Measurements from ENCODE around the gene ALOXE3. TPM values are rescaled to one million over a fixed set of nuclear protein-coding genes. Genes with fewer than 3 reads are reported as not detected.

ALOXE3 gene
- total RNA-seq, 1 experiment from 2014 or later, result not detected

- CTCF ChIA-PET, result interaction anchor here (1.6 kb wide), 1 partner anchor 9 kb away, joined by 4 read pairs; no protein-coding TSS in a partner anchor
- intact Hi-C loops (cut with micrococcal nuclease; ENCODE audit: unreplicated experiment), result loop anchor here (5.0 kb wide), 1 partner anchor 33 kb away; the partner anchor contains the start of gene ALOXE3
- no peak overlapping the region for H3K4me3 Mint-ChIP-seq (ENCODE audit: low read depth, unreplicated experiment)
- peaks cover 67% of the 10 kb centered on the region for H3K27me3 Mint-ChIP-seq (ENCODE audit: unreplicated experiment)
- no peak for DNase-seq
- no peak for TF ChIP-seq CTCF (IDR thresholded peaks at IDR 0.05; ENCODE audit: unreplicated experiment)
- H3K27ac Mint-ChIP-seq (ENCODE audit: unreplicated experiment), result no peak overlapping the region
- BruUV-seq (replicated peaks), result no TSS peak
- H3K9me3 Mint-ChIP-seq (ENCODE audit: low read depth, unreplicated experiment), result no peaks in the 10 kb centered on the region
- no peaks in the 10 kb centered on the region for H3K4me1 Mint-ChIP-seq (ENCODE audit: low read depth, unreplicated experiment)
- H3K36me3 Mint-ChIP-seq (ENCODE audit: insufficient read depth, unreplicated experiment), result no peaks in the 10 kb centered on the region
These were observed 34.1 kb downstream of the ALOXE3 start for GRCh38 chr17:8084250-8084649.

- intact Hi-C loops (cut with micrococcal nuclease; ENCODE audit: unreplicated experiment), result loop anchor here (5.0 kb wide), 1 partner anchor 35 kb away; the partner anchor contains the start of gene ALOXE3
- no peak for TF ChIP-seq CTCF (IDR thresholded peaks at IDR 0.05; ENCODE audit: unreplicated experiment)
- no peak for DNase-seq
- Mint-ChIP-seq H3K36me3 (ENCODE audit: insufficient read depth, unreplicated experiment) (no peaks in the 10 kb centered on the region), H3K9me3 (ENCODE audit: low read depth, unreplicated experiment) (no peaks in the 10 kb centered on the region), H3K4me3 (ENCODE audit: low read depth, unreplicated experiment) (no peak overlapping the region), H3K27me3 (ENCODE audit: unreplicated experiment) (peaks cover 53% of the 10 kb centered on the region), H3K27ac (ENCODE audit: unreplicated experiment) (no peak overlapping the region), H3K4me1 (ENCODE audit: low read depth, unreplicated experiment) (no peaks in the 10 kb centered on the region)
- no TSS peak for BruUV-seq (replicated peaks)
- CTCF ChIA-PET, result no interaction called here
These were observed 36.0 kb downstream of the ALOXE3 start for GRCh38 chr17:8082292-8082691.

- no peak for DNase-seq
- TF ChIP-seq CTCF (IDR thresholded peaks at IDR 0.05; ENCODE audit: unreplicated experiment), result no peak
- BruUV-seq (replicated peaks), result no TSS peak
- intact Hi-C loops (cut with micrococcal nuclease; ENCODE audit: unreplicated experiment), result loop anchor here (5.0 kb wide), 1 partner anchor 35 kb away; the partner anchor contains the start of gene ALOXE3
- no peaks in the 10 kb centered on the region for H3K36me3 Mint-ChIP-seq (ENCODE audit: insufficient read depth, unreplicated experiment)
- H3K27me3 Mint-ChIP-seq (ENCODE audit: unreplicated experiment), result peaks cover 53% of the 10 kb centered on the region
- no peak overlapping the region for H3K27ac Mint-ChIP-seq (ENCODE audit: unreplicated experiment)
- CTCF ChIA-PET, result no interaction called here
- no peaks in the 10 kb centered on the region for H3K9me3 Mint-ChIP-seq (ENCODE audit: low read depth, unreplicated experiment)
- H3K4me3 Mint-ChIP-seq (ENCODE audit: low read depth, unreplicated experiment), result no peak overlapping the region
- no peaks in the 10 kb centered on the region for H3K4me1 Mint-ChIP-seq (ENCODE audit: low read depth, unreplicated experiment)
These were observed 36.4 kb downstream of the ALOXE3 start for GRCh38 chr17:8081876-8082275.

GRCh38 chr17:8080799-8081219 lies 37.5 kb downstream of the ALOXE3 start:
- Mint-ChIP-seq H3K4me3 (ENCODE audit: low read depth, unreplicated experiment) (peak overlapping the region; percentile 67), H3K27me3 (ENCODE audit: unreplicated experiment) (peaks cover 48% of the 10 kb centered on the region), H3K27ac (ENCODE audit: unreplicated experiment) (no peak overlapping the region), H3K4me1 (ENCODE audit: low read depth, unreplicated experiment) (no peaks in the 10 kb centered on the region), H3K36me3 (ENCODE audit: insufficient read depth, unreplicated experiment) (no peaks in the 10 kb centered on the region), H3K9me3 (ENCODE audit: low read depth, unreplicated experiment) (no peaks in the 10 kb centered on the region)
- no TSS peak for BruUV-seq (replicated peaks)
- CTCF ChIA-PET, result interaction anchor here (1.1 kb wide), 1 partner anchor 29 kb away, joined by 4 read pairs; no protein-coding TSS in a partner anchor
- no peak for DNase-seq
- no peak for TF ChIP-seq CTCF (IDR thresholded peaks at IDR 0.05; ENCODE audit: unreplicated experiment)
- intact Hi-C loops (cut with micrococcal nuclease; ENCODE audit: unreplicated experiment), result loop anchor here (5.0 kb wide), 1 partner anchor 36 kb away; the partner anchor contains the start of gene ALOXE3
